ENCODE results near the gene NCK2.

GRCh38 chr2:105936954-105937353 is 192.2 kb downstream of the NCK2 start:
- TF ChIP-seq, protein P1, sequence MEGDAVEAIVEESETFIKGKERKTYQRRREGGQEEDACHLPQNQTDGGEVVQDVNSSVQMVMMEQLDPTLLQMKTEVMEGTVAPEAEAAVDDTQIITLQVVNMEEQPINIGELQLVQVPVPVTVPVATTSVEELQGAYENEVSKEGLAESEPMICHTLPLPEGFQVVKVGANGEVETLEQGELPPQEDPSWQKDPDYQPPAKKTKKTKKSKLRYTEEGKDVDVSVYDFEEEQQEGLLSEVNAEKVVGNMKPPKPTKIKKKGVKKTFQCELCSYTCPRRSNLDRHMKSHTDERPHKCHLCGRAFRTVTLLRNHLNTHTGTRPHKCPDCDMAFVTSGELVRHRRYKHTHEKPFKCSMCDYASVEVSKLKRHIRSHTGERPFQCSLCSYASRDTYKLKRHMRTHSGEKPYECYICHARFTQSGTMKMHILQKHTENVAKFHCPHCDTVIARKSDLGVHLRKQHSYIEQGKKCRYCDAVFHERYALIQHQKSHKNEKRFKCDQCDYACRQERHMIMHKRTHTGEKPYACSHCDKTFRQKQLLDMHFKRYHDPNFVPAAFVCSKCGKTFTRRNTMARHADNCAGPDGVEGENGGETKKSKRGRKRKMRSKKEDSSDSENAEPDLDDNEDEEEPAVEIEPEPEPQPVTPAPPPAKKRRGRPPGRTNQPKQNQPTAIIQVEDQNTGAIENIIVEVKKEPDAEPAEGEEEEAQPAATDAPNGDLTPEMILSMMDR (IDR thresholded peaks at IDR 0.05) = no peak
- no peak for TF ChIP-seq POLR2A (IDR thresholded peaks at IDR 0.05)

Measured in vagina (tissue), 2 donors.